DMS53 treated with DMSO at 0.1 percent for 48 hours (cell line): ENCODE results near the gene JAM2.
A peak's percentile ranks its signal among the peaks of the same experiment; 100 is the strongest.
"Not testable (repeated sequence)": the region's sequence is repeated elsewhere in the genome, so short reads cannot be mapped to it uniquely, and the experiment has no call there.

ENCODE experiments used
- DNase-seq: peaks from one replicate; lab custom pipeline; 2025; ENCODE audit not compliant: unreplicated experiment; lab: John Stamatoyannopoulos, UW

Gene JAM2

GRCh38 chr21:25714066-25714465, 75.0 kb downstream of the JAM2 start:
- DNase-seq, result not testable (repeated sequence)

DNA sequence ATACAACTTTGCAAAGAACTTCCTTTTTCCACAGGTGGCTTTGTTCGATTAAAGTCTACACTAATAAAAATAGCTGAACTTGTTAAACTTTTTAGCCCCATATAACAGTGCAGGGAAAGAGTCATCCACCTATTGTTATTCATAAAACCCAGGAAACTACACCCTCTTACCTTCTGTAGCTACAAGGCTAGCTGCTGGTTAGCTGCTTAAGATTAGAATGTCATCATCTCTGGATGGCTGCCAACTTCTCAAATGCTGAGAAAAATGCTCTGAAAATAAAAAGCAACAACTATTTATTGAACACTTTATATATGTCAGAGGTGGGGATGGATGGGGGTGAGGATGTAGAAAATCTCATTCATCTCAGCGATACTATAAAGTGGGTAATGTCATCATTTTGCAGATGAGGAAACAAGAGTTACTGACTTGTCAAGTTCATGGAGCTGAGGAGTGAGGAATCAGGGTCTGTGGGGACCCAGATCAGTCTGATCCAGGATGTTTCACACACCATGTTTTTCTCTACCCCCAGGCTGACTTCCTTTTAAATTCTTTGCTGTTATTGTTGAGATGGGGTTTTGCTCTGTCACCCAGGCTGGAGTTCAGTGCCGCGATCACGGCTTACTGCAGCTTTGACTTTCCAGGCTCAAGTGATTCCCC, 78.6 kb downstream of the JAM2 start:
- DNase-seq, result no peak

DNA sequence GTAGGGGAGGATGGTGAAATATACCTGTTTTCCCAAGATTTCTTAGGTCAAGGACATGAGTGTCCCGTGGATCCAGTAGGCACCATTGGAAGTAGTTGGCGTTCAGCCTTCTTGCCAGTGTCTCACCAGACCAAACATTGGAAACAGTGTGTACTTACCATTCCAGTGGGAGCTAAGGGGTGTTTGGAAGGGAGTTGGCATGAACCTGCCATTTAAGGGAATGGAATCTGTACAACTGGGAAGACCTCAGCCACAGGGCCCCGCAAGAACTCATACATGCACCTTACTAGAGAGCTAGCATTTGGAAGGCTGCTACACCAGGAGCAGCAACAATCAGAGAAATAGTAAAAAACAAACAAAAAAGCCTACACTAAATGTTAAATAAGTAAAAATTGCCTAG, 82.9 kb downstream of the JAM2 start:
- DNase-seq, result no peak

GRCh38 chr21:25722631-25723030, 83.6 kb downstream of the JAM2 start:
- DNase-seq, result no peak

DNA sequence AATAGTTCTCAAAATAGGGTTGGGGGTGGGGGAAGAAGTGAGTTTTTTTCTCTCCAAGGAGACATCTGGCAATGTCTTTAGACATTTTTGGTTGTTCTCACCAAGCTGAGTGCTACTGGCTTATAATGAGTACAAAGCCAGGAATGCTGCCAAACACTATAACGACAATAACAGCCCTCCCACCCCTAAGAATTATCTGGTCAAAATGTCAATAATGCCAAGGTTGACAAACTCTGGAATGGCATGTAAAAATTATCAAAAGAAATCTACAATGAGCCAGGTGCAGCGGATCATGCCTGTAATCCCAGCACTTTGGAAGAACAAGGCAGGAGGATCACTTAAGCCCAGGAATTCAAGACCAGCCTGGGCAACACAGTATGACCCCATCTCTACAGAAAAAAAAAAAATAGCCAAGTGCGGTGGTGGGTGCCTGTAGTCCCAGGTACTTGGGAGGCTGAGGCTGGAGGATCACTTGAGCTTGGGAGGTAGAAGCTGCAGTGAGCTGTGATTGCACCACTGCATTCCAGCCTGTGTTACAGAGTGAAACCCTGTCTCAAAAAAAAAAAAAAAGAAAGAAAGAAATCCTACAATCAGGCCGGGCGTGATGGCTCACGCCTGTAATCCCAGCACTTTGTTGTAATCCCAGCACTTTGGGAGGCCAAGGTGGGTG, 93.2 kb downstream of the JAM2 start:
- DNase-seq, result no peak

DNA sequence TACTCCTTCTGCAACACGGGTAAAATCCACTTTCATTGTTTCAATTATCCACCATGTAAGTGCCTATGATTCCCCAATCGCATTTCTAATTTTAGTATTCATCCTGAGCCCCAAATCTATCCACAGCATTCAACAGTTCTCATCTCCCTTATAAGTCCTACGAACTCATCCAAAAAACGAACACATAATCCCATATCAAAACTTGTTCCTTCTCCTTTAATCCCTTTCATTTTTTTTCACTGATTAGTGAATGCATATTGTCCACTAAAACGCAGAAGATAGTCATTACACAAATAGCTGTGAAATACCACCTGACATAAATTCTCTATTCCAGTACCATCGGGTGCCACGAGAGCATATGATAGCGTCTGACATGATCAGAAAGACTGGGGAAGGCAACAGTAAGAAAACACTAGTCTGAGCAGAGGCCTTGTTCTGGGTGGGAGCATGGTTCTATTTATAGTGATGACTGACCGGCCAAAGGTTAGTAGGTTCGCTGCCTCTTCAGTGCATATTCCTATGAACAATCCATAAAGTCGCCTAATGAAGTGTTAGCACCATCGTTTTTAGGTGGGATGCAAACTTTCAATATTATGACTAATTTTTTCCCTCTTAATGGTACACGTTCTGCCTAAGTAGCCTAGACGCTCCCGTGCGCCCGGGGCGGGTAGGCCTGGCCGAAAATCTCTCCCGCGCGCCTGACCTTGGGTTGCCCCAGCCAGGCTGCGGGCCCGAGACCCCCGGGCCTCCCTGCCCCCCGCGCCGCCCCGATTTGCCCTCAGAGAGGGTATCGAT, 95.0 kb downstream of the JAM2 start:
- DNase-seq, result no peak

DNA sequence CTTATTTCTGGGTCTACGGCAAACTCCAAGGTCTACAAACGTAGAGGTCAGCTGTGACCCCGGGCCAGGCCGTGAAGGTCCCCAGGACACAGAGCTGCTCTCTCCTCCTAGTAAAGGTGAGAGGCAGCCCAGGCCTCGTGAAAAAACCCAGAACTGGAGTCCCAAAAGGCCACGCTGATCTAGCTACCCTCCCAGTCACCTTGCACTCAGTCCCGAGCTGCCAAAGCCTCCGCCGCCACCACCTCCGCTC, 95.5 kb downstream of the JAM2 start:
- no peak for DNase-seq

- peak; percentile 87 for DNase-seq
Measured at GRCh38 chr21:25734904-25735645, 96.0 kb downstream of the JAM2 start, which contains the start of the genes ATP5PF and GABPA. TSS of gene ATP5PF (minus strand) at chr21:25734904. CDS start at chr21:25729794, 5,110 bp downstream. TSS of gene GABPA (plus strand) at chr21:25734972. CDS start at chr21:25741599, 6,627 bp downstream.

GRCh38 chr21:25735646-25736597, 96.9 kb downstream of the JAM2 start:
- peak; percentile 40 for DNase-seq

GRCh38 chr21:25737421-25737820, 98.4 kb downstream of the JAM2 start:
- DNase-seq, result no peak

- no peak for DNase-seq
Measured at GRCh38 chr21:25742900-25743299, 103.8 kb downstream of the JAM2 start.

- no peak for DNase-seq
Measured at GRCh38 chr21:25744854-25745253, 105.8 kb downstream of the JAM2 start.

GRCh38 chr21:25750085-25750484, 111.0 kb downstream of the JAM2 start:
- DNase-seq, result no peak

DNA sequence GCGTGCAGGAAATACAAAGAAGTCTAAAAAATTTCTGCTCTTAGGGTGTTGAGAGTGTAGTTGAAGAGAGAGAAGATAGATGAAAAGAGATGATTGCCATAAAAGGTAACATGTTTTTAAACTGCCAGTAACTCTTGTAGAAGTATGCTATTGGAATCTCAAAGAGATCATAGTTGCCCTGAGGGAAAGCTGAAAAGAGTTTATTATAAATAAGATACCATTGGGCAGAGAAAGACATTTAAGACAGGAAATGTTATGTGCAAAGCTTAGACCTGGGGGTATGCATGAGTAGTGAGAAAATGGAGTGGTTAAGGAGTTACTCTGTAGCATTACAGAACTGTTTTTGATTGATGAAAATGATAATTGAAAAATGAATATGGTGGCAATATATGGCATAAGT, 113.4 kb downstream of the JAM2 start:
- DNase-seq, result no peak

DNA sequence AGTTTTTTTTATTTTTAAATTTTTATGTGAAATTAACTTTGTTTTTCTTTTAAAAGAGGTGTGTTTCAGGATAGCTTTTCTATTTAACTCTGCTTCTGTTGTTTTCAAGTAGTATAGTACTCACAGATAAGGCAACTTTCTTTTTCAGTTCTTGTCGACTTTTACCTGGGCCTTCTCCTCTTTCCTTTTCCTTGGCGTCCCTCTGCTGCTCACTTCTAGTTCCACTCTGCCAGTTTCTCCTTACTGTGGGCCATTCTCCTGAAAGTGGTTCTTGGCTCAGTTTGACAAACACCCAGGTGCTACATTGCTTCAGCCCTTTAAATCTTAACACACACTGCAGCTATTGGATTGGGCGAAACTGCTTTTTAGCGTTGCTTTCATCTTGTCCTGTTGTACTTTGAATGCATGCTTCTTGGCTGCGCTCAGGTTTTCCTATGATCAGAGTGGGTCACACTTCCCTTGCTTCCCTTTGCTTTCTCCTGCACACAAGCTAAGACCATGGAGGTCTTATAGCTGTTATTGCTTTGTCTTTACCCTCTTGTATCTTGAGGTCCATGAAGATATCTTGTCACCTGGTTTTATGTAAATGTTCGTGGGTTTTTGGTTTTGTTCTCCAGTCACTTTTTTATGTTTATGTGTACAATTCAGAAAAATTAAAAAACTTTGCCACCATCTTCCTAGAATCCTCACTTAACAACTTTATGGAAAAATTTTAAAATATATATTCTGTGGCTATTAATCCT, 117.3 kb downstream of the JAM2 start:
- no peak for DNase-seq

GRCh38 chr21:25757531-25757930, 118.5 kb downstream of the JAM2 start:
- no peak for DNase-seq

DNA sequence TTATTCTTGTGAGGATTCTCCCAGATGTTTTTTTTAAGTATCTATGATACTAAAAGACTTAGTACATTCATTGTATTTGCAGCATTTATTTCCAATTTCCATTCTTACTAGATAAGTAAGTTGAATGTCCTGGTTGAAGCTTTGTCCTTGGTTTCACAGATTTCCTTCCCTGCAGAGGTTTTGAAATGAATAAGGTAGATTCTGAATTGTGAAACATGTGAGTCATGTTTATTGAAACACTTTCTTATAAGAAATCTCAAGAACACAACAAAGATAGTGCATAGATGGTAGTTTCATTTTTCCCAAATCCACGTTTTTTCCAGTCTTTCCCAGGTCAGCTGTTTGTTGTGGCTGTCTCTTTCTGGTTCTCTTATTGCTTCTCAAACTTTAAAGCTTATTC, 120.5 kb downstream of the JAM2 start:
- DNase-seq, result no peak

DNA sequence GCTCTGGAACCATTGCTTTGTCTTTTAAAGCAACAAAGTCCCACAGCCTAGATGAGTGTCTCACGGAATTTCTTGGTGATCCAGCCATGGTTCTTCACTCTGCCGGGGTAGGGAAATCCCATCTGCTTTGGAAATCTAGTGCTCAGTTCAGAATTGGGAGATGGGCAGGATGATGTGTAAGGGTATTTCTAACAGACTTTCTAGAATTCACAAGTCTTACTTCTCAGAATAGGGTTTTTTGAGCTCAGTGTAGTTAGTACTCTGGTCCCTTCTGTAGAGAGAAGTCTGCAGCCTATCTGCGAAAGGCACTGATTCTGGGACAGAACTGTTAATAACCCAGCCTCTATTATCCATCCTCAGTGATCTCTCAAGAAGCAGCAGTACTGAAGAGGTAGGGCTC, 121.0 kb downstream of the JAM2 start:
- no peak for DNase-seq

DNA sequence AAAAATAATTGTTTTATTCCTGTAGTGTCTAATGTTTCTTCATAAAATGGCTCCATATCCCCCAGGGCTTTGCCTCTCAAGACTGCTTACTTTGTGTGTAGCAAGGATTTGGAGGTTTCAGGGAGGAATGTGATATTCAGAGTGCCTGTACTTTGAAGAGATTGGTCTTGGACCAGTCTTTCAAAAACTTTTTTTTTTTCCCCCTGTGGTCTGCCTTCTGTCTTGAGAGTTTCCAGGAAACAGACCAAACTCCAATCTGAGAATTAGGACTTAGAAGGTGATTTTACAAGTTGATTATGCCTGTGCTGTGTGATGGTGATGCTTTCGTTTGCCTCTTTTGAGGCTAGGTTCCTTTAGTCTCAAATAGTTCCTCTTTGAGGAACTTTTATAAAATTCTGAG, 121.6 kb downstream of the JAM2 start:
- no peak for DNase-seq

DNA sequence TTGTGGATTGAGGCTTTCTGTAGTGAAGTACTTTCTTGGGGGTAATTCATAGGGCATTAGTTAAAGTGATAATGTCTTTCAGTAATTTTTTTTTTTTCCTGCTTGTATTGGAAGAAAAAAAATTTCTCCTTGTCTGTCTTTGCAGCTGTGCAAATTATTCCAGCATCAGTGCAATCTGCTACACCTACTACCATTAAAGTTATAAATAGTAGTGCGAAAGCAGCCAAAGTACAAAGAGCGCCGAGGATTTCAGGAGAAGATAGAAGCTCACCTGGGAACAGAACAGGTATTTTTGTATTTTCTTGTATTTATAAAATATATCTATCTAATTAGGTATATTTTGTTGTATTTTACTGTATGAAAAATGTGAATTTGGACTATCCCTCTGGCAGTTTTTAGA, 125.0 kb downstream of the JAM2 start:
- no peak for DNase-seq
